ENCODE measurements around the gene EPDR1.

Gene EPDR1

DNA sequence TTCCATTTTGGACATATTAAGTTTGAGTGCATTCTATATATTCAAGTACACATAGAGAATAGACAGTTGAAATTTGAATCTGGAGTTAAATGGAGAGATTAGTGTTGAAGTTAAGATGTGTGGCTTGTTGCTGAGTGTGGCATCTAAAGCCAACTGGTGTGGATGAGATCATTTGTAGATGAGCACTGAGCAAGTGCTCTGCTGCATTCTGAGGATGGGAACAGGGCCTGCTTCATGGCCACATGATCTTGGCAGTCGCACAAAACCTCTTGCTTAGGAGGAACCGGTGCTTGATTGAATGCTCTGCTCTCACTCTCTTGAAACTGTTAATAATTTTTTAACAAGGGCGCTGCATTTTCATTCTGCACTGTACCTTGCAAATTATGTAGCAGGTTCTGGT is 62.0 kb downstream of the EPDR1 start:
- DNase-seq, result no peak

DNA sequence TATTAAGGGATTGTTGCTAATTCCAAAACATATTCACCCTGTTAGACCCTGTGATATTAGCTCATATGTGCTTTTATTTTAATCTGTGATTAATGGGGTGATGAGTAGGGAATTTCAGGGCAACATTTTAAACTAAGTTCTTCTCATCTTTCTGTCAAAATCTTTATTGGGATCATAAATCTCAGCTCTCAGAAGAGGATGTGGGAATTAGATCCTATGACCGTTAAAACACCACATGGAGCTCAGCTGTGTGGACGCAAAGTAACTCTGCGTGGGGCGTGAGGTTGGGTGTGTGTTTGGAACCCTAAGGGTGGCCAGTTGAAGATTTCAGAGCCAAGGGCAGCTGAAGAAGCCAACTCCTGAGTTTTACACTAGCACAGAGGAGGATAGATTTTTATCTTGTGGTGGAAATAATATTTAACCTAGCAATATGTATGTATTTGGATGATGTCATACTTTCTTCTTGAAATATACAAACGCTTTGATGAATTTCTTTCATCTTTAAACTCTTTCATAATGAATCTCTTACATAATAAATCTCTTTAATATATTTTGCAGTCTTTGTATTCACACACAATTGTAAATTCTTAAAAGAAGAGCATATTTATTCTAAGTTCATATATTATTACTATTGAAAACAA is 64.4 kb downstream of the EPDR1 start:
- DNase-seq, result no peak

DNA sequence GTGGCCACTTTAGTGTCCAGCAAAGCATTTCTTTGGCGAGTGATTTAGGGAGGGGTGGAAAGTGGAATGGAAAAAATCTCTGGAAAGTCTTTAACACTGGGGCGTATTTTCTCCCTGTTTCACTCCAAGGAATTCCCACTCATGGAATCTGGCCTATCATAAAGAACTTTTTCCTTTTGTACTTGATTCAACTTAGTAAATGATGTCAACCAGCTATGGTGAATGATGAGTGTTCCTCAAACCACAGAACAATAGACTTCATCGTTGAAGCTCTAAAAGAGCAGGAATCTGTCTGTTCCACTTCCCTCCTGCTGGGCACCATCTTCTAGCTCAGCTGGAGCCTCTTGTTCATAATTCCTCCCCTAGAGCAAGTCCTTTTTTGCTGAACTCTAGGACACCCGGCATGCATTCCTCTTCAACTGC is 66.5 kb downstream of the EPDR1 start:
- DNase-seq, result no peak

DNA sequence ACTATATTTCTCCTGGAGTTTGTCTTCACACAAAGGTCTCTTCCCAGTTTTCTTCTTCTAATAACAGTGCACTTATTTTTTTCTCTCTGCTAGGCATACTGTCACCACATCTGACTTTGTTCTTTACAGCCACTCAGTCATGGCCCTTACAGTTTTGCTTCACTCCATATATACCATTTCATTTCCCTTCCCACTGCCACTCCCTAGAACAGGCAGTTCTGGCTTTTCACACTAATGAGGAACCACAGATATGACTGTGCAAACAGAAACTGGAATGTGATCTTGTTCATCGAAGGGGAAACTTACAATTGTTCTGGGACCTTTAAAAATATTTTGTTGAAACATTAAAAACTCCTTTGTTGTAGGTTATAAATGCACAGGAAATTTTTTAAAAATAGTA is 67.3 kb downstream of the EPDR1 start:
- no peak for DNase-seq

DNA sequence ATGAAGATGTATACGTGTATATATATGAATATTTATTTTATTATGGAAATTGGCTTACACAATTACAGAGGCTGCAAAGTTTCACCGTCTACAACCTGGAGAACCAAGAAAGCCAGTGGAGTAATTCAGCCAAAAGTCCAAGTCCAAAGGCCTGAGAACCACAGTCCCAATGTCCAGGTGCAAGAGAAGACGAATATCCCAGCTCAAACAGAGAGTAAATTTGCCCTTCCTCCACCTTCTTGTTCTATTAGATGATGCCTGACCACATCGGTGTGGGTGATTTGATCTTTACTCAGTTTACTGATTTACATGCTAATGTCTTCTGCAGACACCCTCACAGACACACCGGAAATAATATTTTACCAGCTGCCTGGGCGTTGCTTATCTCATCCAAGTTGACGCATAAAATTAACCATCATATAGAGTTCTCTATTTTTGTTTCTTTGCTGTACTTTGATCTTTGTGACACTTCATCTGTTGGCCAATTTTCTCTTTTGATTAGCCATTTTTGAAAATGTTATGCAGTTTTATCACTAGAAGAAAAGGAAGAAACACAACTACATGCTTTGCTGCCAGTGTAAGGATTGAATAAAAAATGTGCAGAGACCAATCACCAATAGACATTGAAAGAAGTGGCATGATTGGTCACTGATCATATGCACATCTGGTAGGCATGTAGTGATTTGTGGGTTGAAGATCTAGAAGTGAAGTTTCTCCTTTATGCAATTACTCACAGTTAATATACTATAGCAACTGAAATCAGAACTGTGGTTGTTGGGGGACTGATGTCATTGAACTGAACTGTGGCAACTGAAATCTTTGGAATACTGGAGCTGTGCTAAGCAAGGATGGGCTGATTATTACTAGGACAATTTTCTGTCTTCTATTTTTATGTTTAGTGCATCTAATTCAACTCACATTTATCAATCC is 68.5 kb downstream of the EPDR1 start:
- no peak for DNase-seq

DNA sequence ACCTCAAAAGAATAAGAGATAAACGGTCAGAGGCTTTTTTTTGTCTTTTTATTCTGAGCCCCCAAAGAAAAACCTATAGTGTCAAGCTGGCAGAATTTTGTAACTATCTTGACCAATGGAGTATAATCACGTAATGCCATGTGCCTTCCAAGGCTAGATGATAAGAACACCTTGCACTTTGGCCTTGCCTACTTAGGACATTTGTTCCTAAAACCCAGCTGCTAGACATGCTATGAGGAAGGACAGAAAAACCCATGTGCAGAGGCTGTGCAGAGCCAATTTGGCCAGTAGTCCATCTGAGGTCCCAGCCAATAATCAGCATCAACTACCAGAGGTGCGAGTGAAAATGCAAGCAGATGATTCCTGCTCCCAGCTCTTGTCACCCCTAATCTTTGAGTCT is 69.9 kb downstream of the EPDR1 start:
- no peak for DNase-seq

DNA sequence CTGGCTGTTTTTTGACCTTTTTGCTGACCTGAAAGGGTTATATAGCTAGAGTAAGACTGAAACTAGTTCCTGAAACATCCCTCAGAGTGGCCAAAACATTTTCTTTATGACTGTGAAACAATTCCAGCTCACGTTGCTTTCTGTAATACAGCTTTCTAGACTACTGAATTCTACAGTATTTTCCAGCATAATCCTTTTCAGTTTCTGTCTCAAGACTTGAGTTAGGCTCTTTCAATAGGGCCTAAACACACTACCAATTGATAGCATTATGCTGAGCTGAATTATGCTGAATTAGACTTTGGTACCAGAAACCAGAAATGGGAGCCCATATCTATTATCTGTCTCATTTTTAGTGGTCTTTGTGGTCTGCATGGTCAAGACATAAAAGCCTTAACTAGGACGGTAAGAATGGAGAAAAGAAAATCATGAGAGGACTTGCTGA is 72.6 kb downstream of the EPDR1 start:
- no peak for DNase-seq

DNA sequence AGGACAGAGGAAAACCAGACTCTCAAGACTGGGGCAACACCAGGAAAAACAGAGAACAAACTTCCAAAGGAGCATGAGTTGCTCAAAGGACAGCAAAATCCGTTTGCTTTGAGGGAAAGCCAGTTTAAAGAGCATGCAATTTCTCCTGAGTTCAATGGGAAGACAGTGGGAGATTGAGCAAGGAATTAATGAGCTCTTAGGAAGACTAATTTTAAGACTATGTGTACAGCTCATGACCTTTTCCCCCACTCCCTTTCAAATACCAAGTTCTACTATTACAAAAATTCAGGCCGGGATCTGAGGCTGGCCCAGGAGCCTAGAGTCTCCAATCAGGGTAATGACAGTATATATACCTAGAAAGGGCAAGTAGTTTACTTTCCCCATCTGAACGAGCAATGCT is 79.2 kb downstream of the EPDR1 start:
- DNase-seq, result no peak

DNA sequence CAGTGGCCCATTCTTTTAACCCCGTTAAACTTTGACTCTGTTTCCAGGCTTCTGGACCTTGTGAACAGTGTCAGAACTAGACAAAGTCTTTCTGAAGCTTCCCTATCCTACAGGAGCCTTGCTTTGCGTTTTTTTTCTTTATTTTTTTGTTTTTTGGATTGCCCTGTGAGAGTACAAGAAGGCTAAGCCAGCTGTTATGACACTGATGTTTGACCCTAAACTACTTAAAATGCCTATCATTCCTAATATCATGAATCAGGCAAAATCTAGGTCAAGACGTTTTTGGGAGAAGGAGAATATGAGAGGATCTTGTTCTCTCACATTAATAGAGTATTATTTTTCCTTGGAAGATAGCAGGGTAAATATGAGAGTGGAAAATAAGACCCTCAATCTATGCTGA is 79.8 kb downstream of the EPDR1 start:
- DNase-seq, result no peak
